Jurkat, Clone E6-1 (cell line): ENCODE results near the gene TMEFF2.
A peak's percentile ranks its signal among the peaks of the same experiment; 100 is the strongest.

Experiments
- DNase-seq: peaks from one replicate; pipeline ENCODE4 v3.0.0-alpha.2; 2011; ENCODE audit warnings: low read depth, low spot score
- H3K4me3 ChIP-seq: 2 replicates; pipeline ENCODE4 v1.5.1; 2011; ENCODE audit warnings: mild to moderate bottlenecking, low read length, control low read depth, moderate library complexity

Gene TMEFF2

DNA sequence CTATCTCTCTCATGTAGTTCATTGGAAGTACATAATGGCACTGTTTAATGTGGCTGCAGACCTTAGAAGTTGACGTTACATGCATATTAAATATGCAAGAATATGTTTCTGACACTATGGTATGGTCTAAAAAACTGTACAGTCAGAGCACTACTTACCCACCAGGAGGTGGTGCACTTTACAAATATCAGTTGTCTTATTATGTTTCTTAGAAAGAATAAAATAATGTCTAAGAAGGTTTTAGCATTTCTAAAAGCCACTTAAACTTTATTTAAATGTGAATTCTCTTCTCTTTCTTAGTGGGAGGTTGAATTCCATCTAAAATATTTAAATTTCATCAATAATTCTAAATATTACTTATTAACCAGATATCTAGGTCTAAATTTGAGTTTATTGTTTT is 4.3 kb downstream of the TMEFF2 start:
- no peak for DNase-seq
- no peak overlapping the region for H3K4me3 ChIP-seq

DNA sequence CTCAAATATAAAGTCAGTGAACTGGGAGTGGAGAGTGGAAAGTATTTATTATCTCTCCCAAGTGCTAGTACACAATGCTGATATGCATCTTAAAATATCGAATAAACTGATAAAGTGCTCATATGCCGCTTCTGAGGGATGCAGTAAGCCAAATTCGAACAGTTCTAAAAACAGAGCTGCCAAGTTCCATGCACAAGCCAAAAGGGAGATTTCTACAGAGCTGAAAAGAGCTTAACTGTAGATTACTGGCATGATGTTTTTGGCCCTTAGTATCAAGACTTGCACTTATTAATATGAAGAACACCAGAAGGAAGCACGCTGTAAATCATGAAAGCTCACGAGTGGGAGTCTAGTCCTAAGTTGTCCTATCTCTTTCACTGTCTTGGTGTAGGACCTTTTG is 7.9 kb downstream of the TMEFF2 start:
- DNase-seq: no peak

DNA sequence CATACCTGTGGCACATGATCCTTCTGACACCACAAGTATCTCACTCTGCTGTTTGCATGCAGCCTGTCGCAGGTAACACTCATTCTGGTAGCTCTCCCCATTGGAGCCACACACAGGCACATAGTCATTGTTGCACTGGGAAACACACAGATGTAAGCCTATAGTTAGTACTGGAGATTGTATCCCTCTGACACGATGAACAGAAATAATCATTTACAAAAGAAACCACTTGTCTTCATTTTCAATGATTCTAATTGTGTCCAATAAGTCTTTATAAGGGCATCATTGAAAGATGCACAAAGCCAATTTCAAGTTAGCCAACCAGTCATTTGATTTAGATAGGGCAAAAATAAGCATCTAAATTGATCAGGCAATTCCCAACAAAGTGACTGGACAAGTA is 10.4 kb downstream of the TMEFF2 start:
- DNase-seq: no peak

More for the DNA sequence above, 7.9 kb downstream of the TMEFF2 start:
- H3K4me3 ChIP-seq: no peak overlapping the region

DNA sequence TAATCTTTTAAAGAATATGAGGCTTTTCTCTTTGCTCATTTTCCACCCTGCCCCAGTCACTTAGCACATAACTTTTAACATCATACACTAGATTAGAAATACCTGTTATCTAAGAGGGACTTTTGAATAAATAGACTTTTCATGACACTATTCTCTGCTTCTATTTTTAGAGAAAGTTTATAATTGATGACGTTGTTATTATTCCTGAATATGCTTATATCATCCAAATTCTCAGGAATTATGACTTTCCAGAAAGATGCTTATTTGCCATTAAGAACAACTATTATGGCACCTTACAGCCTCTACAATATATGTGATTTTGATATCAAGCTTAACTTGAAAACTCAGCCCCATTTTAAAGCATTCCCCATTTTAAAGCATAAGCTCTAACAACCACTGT is 11.4 kb downstream of the TMEFF2 start:
- H3K4me3 ChIP-seq: no peak overlapping the region
- DNase-seq: no peak

More for the DNA sequence above, 10.4 kb downstream of the TMEFF2 start:
- no peak overlapping the region for H3K4me3 ChIP-seq

DNA sequence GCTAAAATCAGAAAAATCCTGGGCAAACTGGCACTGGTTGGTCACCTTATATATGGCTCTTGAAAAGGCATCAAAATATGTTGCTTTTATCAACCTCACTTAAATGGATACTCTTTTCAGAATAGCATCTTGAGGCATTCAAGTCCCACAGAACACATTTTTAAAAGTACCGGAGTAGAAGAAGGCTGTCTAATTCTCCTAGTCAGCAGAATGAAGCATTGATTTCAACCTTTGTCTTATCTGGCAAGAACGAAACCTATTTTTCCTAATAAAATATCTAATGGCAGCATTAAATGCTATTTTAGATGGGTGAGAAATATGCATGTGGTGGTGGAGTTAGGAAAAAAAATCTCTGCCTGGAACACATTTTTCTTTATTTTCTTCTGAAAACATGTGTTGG is 27.8 kb downstream of the TMEFF2 start:
- H3K4me3 ChIP-seq: no peak overlapping the region
- DNase-seq: no peak

DNA sequence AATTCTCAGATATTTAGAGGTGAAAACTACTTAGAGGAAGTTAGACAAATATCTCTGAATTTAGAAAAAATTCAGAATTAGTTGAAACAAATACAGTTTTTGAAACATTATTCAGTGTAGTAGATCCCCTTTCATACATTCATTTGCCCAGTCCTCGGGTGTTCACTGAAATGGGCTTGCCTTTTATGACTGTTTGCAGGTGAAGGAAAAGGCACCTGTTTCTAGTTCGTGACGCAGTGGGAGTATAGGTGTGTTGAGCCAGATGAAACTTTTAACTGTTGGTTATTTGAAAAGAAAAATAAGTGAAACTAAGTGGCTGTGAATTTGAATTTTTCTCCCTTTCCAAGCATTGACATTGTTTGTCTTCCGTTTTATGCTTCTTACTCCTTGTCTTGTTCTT is 28.9 kb downstream of the TMEFF2 start:
- DNase-seq: no peak
- H3K4me3 ChIP-seq: no peak overlapping the region

DNA sequence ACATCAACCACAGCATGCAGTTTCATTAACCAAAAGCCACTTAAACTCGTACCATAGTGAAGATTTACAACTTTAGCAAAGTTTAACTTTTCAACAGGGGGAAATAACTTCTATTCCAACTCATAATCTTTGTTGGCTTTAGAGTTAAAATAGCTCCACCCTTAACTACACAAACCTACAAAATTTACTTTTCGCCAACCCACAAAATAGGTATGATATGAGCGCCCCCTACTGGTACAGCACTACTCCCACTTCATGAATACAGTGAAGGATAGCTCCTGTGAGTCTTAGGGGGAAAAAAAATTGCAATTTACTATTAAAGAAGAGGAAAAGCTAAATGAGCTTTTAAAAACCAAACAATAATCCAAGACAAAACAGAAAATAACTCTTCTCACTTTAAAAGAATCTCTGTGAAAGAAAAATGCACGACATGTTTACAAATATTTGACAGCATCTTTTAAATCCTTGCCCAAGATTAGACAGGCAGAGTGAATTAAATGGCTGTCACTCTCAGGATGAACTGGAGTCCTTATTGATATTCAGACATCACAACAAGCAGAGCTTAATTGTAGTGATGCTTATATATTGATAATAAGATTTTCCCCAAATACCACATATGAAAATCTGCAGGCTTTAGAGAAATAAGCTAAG is 32.2 kb downstream of the TMEFF2 start:
- H3K4me3 ChIP-seq: no peak overlapping the region

DNA sequence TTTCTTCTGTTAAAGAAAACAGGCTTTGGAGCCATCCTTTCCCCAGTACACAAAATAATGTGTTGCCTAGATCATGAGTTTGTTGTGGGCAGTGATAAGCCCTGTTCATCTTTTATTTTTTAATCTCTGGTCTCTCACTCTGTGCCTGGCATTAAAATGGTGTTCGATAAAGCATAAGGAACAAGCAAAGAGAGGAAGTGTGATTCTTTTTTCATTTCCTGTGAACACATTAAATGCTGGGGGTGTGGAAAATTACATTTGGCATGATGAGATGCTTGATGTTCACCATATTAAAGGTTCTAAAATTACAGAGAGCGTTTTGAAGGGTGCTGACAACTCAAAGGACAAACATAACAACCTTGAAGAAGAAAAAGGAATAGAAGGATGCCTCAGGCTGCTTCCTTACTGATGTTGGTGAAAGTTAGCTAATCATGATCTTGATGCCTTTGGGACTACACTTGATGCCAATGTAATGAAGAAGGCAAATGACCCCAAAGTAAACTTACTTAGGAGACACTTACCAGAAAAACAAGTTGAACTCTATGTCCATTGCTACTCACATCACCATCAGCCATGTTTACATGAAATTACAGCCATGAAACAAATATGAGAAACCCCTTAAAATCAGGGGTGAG is 33.0 kb downstream of the TMEFF2 start:
- no peak for DNase-seq
- no peak overlapping the region for H3K4me3 ChIP-seq

More for the DNA sequence above, 32.2 kb downstream of the TMEFF2 start:
- peak; percentile 50 for DNase-seq

DNA sequence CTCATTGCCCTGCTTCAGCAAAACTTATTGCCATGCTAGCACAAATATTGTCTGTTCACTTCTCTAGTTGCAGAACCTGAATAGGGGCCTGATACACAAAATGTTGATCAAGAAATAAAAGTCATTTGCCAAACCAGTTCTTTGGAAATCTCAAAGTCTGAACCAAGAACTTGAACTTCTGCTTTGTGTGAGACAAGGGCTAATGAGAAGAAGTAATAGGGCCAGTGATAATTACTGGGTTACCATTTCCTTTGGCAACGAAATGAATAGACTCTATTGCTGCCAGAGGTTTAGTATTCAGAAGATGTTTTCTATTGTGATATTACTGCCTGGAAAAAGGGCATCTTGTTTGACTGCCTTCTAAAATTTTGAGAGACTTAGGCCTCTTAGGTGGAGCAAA is 35.0 kb downstream of the TMEFF2 start:
- no peak overlapping the region for H3K4me3 ChIP-seq
- DNase-seq: no peak

DNA sequence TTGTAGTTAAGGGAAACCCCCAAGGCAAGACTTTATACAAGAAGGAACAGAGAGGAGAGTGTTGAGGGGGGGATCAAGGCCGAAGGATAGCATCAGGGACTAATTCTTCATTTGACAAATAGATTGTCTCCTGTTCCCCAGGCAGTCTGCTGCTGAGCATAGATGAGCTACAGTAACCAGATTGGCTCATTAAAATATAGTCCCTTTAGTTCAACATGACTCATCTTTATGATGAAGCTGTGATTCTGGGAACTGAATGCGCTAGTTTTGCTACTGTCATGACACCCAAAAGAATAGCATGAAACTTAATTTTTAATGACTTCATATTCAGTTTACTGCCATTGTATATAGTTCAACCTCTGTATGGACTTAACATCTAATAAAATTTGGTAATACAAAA is 35.5 kb downstream of the TMEFF2 start:
- no peak for DNase-seq
- no peak overlapping the region for H3K4me3 ChIP-seq

DNA sequence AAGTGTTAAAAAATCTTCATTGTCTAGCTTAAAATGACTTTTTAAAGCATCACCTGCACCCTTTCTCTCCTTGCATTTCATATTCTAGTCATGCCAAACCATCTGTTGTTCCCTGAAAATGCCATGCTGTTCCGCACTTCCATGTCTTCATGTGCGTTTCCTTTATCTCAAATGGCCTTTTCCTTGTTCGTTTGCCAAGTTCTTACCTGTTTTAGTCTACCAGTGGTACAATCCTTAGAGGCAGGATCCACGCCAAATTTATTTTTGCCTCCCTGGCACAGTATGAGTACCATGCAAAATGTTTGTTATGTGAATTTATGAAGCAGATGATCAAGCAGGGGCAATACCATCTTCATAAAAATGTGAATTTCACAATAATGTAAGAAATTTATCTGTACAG is 37.0 kb downstream of the TMEFF2 start:
- H3K4me3 ChIP-seq: no peak overlapping the region
- DNase-seq: no peak

DNA sequence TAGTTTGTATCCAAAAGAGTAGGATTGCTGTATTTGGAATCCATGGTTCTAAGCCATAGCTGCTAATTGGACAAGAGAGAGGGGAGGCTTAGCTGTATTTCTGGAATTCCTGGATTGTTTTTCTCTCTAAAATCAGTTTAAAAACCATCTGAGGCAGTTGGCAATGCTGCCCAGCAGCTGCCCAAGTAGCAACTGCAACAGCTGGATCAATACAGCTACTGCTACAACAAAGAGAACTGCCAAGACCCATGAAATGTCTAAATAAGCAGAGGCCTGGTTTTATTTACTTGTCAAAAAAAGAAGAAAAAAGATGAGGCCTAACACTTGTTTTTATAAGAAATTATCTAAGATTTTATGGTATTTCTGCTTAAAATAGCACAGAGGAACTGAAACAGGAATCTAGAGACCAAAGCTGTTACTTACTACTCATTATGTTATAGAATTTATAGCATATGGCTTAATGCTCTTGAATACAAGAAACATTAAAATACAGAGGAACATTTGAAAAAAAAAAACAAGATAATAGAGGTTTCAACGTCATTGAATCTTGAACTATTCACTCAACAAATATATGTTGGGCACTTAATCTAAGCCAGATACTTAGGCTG is 39.1 kb downstream of the TMEFF2 start:
- DNase-seq: no peak

DNA sequence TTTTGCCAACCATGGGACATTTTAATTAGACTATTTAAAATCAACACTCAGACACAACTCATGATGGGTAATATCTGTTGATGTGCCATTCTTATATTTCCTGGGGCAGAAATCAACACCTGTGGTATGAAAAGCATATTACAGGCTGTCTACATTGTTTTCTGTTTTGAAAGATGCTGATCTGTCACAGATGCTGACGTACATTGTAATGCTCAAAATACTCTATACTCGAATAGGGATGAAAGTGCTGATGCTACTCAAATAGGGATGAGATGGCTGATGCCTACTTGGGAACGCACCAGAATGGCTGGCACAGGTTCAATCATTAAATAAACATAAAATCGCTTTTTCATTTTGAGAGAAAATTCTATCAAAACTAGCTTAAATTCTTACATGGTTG is 41.2 kb downstream of the TMEFF2 start:
- no peak for DNase-seq
- no peak overlapping the region for H3K4me3 ChIP-seq

More for the DNA sequence above, 39.1 kb downstream of the TMEFF2 start:
- H3K4me3 ChIP-seq: no peak overlapping the region

DNA sequence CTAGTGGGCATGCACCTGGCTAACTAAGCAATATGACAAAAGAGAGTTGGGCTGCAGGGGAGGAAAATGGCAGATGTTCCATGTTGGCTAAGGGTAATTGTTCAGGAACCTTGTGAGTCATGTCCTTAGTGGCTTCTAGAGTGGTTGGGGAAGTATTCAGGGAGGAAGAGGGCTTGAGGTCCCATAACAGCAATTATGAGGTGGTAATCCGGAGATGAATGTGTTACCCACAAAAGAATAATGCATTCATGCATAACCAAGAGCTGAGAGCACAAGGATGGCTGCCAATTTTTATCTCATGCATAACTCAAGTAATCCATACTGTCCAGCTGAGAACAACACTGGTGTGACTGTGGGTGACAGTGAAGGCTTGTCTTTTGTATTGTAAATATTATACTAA is 42.9 kb downstream of the TMEFF2 start:
- DNase-seq: no peak
- no peak overlapping the region for H3K4me3 ChIP-seq

DNA sequence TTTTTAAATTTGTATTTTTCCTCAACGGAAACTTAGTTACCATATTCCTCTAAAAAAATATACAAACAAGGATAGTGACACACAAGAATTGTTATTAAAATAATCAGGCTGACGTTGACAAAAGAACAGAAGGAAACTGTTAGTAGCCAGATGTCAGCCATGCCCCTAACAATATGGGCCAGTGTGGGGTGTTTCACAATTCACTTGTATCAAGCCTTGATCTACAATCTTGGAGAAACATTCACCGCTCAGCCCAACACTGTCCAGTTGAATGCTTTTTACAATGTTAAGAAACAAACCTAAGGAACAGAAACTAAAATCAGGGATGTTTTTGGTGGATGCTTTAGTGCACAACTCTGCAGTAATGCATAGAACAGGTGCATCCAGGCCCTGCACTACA is 44.6 kb downstream of the TMEFF2 start:
- H3K4me3 ChIP-seq: no peak overlapping the region

DNA sequence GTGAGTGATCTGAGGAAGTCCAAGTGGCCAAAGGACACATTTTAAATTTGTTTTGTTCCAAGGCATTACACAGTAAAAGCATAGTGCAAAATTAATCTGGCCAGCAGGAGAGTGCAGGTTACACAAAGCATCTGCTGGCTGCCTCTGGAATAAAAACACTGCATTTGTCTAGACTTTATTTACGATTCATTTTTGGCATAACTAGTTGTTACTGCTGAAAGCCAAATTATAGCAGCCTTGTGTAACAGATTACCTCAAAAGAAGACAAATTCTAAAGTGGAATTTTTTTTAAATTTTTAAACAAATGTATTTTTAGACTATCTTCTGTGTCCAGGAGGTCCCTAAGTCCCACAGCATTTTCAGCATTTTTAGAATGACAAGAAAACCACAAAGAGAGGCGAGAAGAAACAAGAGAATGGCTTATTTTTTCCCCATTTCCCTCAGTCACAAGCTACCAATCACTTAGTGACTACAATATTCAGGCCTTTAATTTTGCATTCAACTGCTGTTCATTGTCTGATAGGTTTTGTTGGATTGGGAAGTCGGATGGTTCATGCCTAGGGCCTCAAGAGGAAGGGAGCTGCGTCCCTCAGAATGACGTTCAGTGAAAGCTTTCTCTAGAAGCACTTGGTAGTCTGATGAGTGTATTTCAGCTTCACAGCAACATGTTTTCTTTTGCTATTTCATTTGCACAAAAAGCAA is 46.0 kb downstream of the TMEFF2 start:
- no peak overlapping the region for H3K4me3 ChIP-seq
- no peak for DNase-seq

More for the DNA sequence above, 44.6 kb downstream of the TMEFF2 start:
- no peak for DNase-seq

DNA sequence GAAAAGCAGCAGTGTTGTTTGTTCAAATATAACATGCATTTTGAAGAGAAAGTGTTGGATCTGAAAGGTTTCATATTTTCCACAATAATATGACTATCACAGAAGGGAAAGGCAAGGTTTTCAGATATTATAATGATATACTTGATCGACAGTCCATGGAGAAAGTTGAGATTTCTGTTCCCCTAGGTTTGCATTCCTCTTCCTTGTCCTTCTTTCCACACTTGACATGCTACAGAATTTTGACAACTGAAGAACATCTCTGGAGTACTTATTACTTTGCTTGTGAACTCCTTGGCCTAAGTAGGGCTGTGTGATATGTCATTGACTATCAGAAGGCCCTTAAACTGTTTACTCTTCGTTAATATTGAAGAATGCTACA is 46.5 kb downstream of the TMEFF2 start:
- no peak overlapping the region for H3K4me3 ChIP-seq
- DNase-seq: no peak

DNA sequence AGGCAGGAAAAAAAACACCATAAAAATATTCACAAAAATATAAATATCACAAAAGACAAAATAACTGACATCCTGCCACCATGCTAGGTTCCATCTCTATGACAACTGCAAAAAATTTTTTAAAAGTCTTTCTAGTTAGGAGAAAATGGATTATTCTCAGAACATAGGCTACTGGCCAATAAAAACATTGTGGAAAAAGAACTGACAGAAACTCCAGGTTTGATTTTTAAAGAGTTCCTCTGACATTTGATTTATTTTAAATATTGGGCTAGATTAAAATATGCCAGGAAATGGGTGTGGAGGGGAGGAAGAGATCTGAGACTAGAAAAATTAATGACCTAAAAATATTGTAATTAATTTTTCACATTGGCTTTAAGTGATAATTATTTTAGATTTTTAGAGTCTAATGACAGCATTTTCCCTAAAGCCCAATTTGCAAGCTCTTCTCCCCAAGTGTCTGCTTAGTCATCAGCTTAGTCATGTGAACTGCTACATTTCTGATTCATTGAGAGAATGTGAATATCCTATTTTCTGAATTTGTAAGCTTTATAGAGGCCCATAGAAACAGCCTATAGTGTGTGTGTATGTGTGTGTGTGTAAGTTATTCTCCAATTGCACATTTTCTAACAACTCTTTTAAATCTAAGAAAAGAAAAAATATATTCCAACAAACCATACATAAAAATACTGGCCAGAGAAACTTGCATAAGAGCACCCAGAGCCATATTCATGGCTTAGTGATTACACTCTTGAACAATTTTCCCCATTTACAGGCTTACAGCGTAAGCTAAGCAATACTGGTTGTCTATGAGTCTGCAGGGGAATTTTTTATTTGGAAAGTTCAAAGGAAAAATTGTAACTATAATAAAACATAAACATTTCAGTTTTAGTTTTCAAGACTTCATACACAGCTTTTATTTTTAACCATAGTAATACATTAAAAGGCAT is 48.4 kb downstream of the TMEFF2 start:
- H3K4me3 ChIP-seq: no peak overlapping the region
- DNase-seq: no peak

DNA sequence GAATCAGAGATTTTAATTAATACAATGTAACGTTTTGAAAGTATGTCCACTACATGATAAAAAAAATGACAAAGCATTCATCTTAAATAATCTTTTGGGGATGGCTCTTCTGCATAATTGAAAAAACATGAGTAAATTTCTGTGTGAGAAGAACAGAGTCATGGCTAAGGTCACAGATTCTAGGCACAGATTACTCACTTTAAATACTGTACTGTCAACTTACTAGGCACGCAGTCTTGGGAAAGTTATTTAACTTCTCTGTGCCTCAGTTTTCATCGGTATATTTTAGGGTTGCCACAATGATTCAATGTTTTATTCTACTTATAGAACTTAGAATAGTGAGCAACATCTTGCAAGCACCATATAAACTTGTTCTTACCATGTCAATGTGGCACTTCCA is 49.2 kb downstream of the TMEFF2 start:
- no peak overlapping the region for H3K4me3 ChIP-seq
- no peak for DNase-seq
